GM12892 (cell line): ENCODE results near the gene ADGRG6. TPM values are rescaled to one million over a fixed set of nuclear protein-coding genes. Genes with fewer than 3 reads are reported as not detected.
A peak's percentile ranks its signal among the peaks of the same experiment; 100 is the strongest.

Experiments used
- DNase-seq: peaks from one replicate; pipeline ENCODE4 v3.0.0; 2011; ENCODE audit not compliant: insufficient read length
- FAIRE-seq: peaks from 2 replicates; lab custom pipeline; 2011; peaks lifted over from hg19 to GRCh38; lab: Jason Lieb, UNC
- POLR2A ChIP-seq: IDR thresholded peaks from 2 replicates; pipeline ENCODE4 v1.6.1; 2011; ENCODE audit warnings: low read depth, low read length, control low read depth
- POLR2AphosphoS5 ChIP-seq: IDR thresholded peaks from 2 replicates; pipeline ENCODE4 v1.6.1; 2011; ENCODE audit warnings: low read depth, low read length, control low read depth
- TAF1 ChIP-seq: IDR thresholded peaks from 2 replicates; pipeline ENCODE4 v1.6.1; 2011; ENCODE audit warnings: low read depth, mild to moderate bottlenecking, control low read depth, low read length, borderline replicate concordance
- polyA plus RNA-seq: library from polyadenylated mRNA; unstranded; fragments of >200 nt; gene quantifications from one replicate; pipeline ENCODE4 v1.2.1, GENCODE V29; 2012; ENCODE audit warnings: missing spikeins, inconsistent platforms; ENCODE audit not compliant: missing spikeins

Gene ADGRG6
- 0.11 TPM for polyA plus RNA-seq

DNA sequence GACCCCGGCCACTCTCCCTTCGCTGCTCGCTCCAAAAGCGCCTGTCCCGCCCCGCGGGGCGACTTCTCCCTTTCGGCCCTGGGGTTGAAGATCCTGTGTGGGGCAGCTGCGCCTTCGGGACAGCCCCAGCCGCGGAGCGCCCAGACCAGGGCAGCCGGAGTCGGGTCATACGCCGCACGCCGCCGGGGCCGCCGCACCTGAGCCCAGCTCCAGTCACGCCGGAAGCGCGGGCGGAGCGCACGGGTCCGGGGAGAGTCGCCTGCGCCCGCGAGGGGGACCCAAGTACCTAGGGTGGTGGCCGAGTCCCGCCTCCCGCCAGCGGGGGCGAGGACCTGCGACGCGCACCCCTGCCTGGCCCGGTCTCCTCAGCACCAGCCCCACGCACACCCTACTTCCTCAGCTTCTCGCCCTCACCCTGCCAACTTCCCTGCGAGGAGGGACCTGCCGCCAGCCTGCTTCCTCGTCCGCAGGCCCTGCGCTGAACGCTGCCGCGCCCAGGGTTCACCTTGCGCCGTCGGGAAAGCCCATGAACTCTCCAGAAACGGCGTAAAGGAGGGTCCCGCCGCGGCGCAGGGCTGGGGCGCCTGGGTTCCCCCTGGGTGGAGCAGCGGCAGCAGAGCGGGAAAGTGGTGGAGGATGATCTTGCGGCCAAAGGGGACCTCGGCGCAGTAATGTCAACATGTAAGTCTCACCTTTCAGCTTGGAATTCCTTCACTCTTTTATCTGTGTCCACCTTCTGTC is at the start of gene ADGRG6:
ADGRG6 (plus strand) TSS at position 357 of the 741 bp plus-strand sequence; CDS start at position 680, 323 bp downstream.
- peak; percentile 20 for DNase-seq
- TF ChIP-seq POLR2AphosphoS5: no peak

DNA sequence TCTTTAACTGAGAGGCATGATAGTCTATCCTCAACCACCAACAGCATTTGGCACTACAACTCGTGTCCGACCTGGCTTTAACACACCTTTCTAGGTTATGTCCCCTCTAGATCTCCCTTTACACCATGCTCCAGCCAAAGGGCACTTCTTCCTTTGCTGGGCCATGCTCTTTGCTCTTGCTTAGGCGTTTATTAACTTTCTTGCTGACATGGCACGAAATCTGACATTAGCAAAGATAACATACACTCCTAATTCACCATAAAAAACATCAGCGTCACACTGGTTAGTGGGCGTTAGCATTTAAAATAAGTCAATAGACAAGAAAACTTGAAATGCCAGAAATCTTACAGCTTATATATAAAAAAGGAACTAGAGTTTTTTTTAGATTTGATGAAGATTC is 47.3 kb upstream of the ADGRG6 start:
- FAIRE-seq: no peak
- no peak for DNase-seq
- TF ChIP-seq POLR2A (no peak), TAF1 (no peak), POLR2AphosphoS5 (no peak)

More for the DNA sequence above, at the start of gene ADGRG6:
- no peak for FAIRE-seq

DNA sequence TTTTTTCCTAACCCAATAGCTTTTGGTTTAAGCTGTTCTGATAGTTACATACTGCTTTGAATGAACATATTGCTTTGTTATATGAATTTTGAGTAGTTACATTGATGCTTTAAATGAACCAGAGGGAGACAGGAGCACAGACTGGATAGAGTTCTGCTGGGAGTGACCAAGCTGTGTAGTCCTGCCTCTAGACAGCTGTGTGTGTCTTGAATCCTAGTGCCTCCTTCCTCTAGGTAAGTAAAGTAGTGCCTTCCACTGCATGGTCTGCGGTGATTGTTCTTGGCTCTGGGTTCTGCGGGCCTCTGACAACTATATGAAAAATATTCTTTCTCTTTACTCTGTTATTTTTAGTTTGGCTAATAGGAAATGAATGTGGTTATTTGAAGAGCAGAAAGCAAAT is 46.0 kb upstream of the ADGRG6 start:
- no peak for DNase-seq
- TF ChIP-seq POLR2AphosphoS5: no peak
- no peak for TF ChIP-seq POLR2A
- TF ChIP-seq TAF1: no peak
- FAIRE-seq: no peak

DNA sequence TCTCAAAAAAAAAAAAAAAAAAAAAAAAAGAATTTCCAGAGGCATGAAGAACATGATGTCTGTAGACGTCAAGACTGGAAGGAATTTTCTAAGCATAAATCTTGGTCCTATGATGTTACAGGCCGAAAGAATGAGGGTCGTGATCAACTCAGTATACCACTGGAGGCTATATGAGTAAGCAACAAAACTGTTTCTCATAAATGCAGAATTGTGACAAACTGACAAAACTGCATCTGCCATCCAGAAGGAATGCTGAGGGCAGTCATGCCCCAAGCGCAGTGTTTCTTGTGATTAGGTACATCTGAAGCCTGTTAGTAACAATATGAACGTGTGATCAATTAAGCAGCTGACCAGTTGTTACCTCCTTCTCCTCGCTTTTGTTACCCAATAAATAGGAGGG is 43.5 kb upstream of the ADGRG6 start:
- no peak for TF ChIP-seq POLR2AphosphoS5
- no peak for TF ChIP-seq TAF1
- TF ChIP-seq POLR2A: no peak
- DNase-seq: no peak
- no peak for FAIRE-seq

DNA sequence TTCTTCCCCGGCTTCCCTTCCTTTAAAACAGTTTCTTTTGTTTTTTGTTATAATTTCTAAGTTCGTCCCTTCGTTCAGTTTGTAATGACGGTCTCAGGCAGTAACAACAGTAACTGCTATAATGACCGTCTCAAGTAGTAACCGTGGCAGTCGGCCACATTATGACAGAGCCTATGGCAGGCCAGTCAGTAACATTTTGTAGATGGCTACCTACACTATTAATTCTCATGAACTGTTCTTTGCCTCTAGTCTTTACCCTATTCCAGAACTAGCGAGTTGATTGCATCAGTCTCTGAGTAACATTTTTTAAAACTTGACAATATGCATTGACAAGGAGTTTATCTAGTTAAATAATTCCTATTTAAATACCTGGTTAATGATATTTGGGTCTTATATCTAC is 43.0 kb upstream of the ADGRG6 start:
- DNase-seq: no peak
- TF ChIP-seq POLR2A (no peak), TAF1 (no peak), POLR2AphosphoS5 (no peak)
- FAIRE-seq: no peak

DNA sequence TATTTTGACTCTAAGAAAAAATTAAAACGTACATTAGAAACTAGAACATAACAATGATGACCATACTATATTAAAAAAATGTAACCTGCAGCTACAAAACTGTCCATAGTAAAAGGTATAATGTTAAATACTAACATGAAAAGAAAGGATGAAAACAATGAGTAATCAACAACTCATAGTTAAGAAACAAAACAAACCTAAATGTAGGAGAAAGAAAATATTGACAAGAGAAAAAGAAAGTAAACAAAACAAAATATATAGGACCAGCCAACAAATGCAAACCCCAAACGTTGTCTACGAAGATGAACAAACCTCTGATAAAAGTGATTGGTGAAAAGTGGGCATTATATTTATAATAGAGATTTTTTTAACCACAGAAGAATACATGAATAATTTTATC is 41.1 kb upstream of the ADGRG6 start:
- TF ChIP-seq TAF1 (no peak), POLR2AphosphoS5 (no peak)
- no peak for DNase-seq
- no peak for FAIRE-seq

DNA sequence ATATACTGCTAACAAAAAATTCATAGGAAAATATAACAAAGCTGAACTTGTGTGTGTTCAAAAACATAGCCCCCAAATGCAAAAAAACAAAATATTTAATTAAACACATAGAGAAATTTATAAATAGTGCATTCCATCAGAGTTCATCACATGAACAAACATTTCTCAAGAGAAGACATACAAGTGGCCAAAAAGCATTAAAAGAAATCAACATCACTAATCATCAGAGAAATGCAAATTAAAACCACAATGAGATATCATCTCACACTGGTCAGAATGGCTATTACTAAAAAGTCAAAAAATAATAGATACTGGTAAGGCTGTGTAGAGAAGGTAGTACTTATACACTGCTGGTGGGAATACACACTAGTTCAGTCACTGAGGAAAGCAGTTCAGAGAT is 39.6 kb upstream of the ADGRG6 start:
- DNase-seq: no peak
- TF ChIP-seq TAF1: no peak
- no peak for TF ChIP-seq POLR2A
- no peak for TF ChIP-seq POLR2AphosphoS5
- FAIRE-seq: no peak

DNA sequence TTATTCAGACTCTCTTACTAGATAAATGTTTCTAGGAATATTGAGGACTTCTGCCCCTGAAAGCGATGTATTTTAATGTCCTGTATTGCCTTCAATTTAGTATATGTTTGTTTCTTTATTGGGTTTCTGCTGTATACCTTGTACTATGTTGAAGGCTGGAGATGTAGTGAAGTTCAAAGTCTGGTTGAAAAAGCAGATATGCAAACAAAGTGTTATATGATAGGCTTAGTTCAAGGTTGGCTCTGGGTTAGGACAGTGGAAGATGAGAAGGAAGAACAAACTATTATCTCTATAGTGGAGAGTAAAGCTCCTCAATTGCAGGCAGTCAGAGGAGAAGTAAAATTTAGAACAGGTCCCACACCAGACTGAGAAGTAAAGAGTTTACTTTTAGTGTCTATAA is 36.3 kb upstream of the ADGRG6 start:
- no peak for DNase-seq
- no peak for FAIRE-seq
- TF ChIP-seq TAF1 (no peak), POLR2AphosphoS5 (no peak)

DNA sequence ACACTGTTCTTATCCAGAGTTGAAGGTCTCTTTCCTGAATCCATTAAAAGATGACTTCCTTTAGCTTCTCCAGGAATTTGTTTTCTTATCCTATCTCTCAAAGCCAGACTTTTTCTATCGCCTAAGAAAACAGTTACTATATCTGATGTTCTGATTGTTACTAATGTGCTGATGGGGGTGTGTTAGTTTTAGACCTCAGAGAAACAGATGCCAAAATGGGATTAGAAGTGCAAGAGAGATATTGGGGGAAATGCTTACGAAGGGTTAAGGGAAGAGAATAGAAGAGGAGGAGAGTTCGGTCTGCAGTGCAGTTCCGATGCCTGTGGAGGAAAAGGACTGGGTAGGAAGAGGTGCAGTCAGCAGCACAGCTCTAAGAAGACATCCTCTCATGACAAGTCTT is 35.7 kb upstream of the ADGRG6 start:
- TF ChIP-seq TAF1 (no peak), POLR2AphosphoS5 (no peak), POLR2A (no peak)
- FAIRE-seq: no peak
- DNase-seq: no peak

DNA sequence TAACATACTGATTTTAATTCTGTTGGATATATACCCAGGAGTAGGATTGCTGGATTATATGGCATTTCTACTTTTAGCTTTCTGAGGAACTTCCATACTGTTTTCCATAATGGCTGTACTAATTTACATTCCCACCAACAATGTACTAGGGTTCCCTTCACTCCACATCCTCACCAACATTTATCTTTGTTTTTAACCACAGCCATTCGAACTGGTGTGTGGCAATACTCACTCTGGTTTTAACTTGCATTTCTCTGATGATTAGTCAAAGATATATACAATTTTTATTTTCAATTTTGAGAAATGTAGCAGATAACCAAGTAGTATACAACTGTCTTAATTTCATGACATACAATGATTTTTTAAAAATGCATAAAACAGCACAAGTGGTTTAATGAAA is 30.3 kb upstream of the ADGRG6 start:
- no peak for FAIRE-seq
- TF ChIP-seq POLR2AphosphoS5 (no peak), TAF1 (no peak), POLR2A (no peak)

DNA sequence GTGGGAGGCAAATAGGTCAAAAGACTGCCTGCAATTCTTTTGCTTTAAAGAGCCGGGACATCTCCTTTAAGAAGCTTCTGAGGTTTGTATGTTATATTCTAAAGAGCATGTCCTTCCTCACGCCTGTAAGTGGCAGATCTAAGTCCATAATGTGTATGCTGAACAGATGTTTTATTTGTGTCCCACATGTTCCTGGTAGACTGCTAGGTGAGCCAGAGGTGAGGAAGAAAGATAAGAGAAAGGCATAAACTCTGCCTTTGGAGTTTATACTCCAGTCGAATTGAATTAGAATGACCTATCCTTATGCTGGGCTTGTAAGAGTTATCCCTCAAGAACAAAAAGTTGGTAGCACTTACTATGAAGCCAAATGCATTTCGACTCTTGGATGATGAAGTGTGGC is 27.2 kb upstream of the ADGRG6 start:
- no peak for DNase-seq
- FAIRE-seq: no peak
- no peak for TF ChIP-seq POLR2AphosphoS5
- TF ChIP-seq POLR2A: no peak
- no peak for TF ChIP-seq TAF1

More for the DNA sequence above, 30.3 kb upstream of the ADGRG6 start:
- DNase-seq: no peak

DNA sequence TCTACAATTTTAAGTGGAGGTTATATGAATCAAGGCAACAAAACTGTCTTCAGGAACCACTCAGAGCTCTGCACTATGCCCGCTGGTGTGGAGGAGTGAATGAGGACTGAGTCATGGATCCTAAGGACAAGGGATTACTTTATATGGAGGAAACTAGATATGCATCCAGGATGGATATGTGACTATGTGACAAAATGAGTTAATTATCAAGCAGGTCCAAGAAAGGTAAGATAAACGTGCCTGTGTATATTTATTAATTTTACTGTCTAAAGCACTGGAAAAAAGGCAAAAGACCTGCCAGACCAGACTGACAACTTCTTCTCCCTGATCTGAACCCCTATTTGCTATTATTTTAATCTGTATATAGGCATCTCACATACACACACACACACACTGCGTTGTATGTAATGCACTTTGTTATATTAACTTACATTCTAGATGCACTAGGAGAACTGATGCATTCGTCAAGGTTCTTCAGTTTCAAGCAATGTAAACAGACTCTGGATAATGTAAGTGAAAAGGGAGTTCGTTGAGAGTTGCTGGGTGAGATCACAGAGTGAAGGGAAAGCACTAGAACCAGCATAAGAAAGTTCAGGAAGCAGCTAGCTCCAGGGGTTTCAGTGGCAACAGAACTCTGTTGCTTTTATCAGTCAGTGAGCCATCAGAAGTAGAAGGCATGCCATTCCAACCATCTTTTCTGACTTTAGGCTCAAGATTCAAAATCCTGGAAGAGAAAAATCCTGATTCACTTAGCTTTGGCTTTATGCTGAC is 26.4 kb upstream of the ADGRG6 start:
- TF ChIP-seq TAF1: no peak
- no peak for TF ChIP-seq POLR2A
- no peak for TF ChIP-seq POLR2AphosphoS5
- DNase-seq (no peak), FAIRE-seq (no peak)
